ENCODE measurements around the gene FTO. TPM values are rescaled to one million over a fixed set of nuclear protein-coding genes. Genes with fewer than 3 reads are reported as not detected.

The FTO gene
- total and polyA plus RNA-seq, 2 experiments from 2014 or later, result 46.8 to 77.7 TPM

- Histone ChIP-seq H3K36me3 (replicated peaks; ENCODE audit: insufficient read depth, low read depth) (no peaks in the 10 kb centered on the region), H3K27me3 (no peaks in the 10 kb centered on the region), H3K4me1 (ENCODE audit: insufficient read depth) (peaks cover 13% of the 10 kb centered on the region), H3K79me2 (no peaks in the 10 kb centered on the region), H3K9me3 (ENCODE audit: low read depth) (no peaks in the 10 kb centered on the region), H2AFZ (no peak overlapping the region), H3K4me3 (no peak overlapping the region), H4K20me1 (ENCODE audit: insufficient read depth, poor library complexity, severe bottlenecking) (no peaks in the 10 kb centered on the region), H3K27ac (peak overlapping the region; percentile 17), H3K9me2 (replicated peaks; ENCODE audit: insufficient read depth) (no peaks in the 10 kb centered on the region), H3K4me2 (no peak overlapping the region)
- TF ChIP-seq CTCF (IDR thresholded peaks at IDR 0.05; ENCODE audit: poor library complexity) (no peak), EZH2phosphoT487 (IDR thresholded peaks at IDR 0.05; ENCODE audit: low read depth, severe bottlenecking, unreplicated experiment) (no peak), EZH2 (IDR thresholded peaks at IDR 0.05; ENCODE audit: borderline replicate concordance) (no peak)
- WGBS (ENCODE audit: low lambda C conversion rate, missing lambda C conversion rate), result 52% methylated on average over 2 of the region's 2 CpGs
- peak; percentile 52 for DNase-seq (ENCODE audit: low spot score)
Observed at GRCh38 chr16:53912155-53912554, 208.2 kb downstream of the FTO start.

GRCh38 chr16:53913099-53913870 is 209.3 kb downstream of the FTO start:
- Histone ChIP-seq H3K4me2 (no peak overlapping the region), H3K9me3 (ENCODE audit: low read depth) (no peaks in the 10 kb centered on the region), H4K20me1 (ENCODE audit: insufficient read depth, poor library complexity, severe bottlenecking) (no peaks in the 10 kb centered on the region), H3K79me2 (peaks cover 2% of the 10 kb centered on the region), H3K27me3 (no peaks in the 10 kb centered on the region), H3K36me3 (replicated peaks; ENCODE audit: insufficient read depth, low read depth) (no peaks in the 10 kb centered on the region), H2AFZ (no peak overlapping the region), H3K4me1 (ENCODE audit: insufficient read depth) (peaks cover 13% of the 10 kb centered on the region), H3K9me2 (replicated peaks; ENCODE audit: insufficient read depth) (no peaks in the 10 kb centered on the region), H3K27ac (peak overlapping the region; percentile 25), H3K4me3 (no peak overlapping the region)
- WGBS (ENCODE audit: low lambda C conversion rate, missing lambda C conversion rate), result 80% methylated on average over 7 of the region's 7 CpGs
- DNase-seq (ENCODE audit: low spot score), result peak; percentile 13
- TF ChIP-seq CTCF (IDR thresholded peaks at IDR 0.05; ENCODE audit: poor library complexity) (no peak), EZH2phosphoT487 (IDR thresholded peaks at IDR 0.05; ENCODE audit: low read depth, severe bottlenecking, unreplicated experiment) (no peak), EZH2 (IDR thresholded peaks at IDR 0.05; ENCODE audit: borderline replicate concordance) (no peak)

- Histone ChIP-seq H3K27me3 (no peaks in the 10 kb centered on the region), H3K27ac (no peak overlapping the region), H4K20me1 (ENCODE audit: insufficient read depth, poor library complexity, severe bottlenecking) (no peaks in the 10 kb centered on the region), H3K79me2 (peaks cover 2% of the 10 kb centered on the region), H3K36me3 (replicated peaks; ENCODE audit: insufficient read depth, low read depth) (no peaks in the 10 kb centered on the region), H3K9me3 (ENCODE audit: low read depth) (no peaks in the 10 kb centered on the region), H3K4me2 (no peak overlapping the region), H3K4me1 (ENCODE audit: insufficient read depth) (peaks cover 13% of the 10 kb centered on the region), H2AFZ (no peak overlapping the region), H3K4me3 (no peak overlapping the region), H3K9me2 (replicated peaks; ENCODE audit: insufficient read depth) (no peaks in the 10 kb centered on the region)
- no peak for TF ChIP-seq CTCF (IDR thresholded peaks at IDR 0.05; ENCODE audit: poor library complexity)
- TF ChIP-seq EZH2phosphoT487 (IDR thresholded peaks at IDR 0.05; ENCODE audit: low read depth, severe bottlenecking, unreplicated experiment), result no peak
- no peak for TF ChIP-seq EZH2 (IDR thresholded peaks at IDR 0.05; ENCODE audit: borderline replicate concordance)
- WGBS (ENCODE audit: low lambda C conversion rate, missing lambda C conversion rate), result 71% methylated on average over 9 of the region's 9 CpGs
- no peak for DNase-seq (ENCODE audit: low spot score)
Observed at GRCh38 chr16:53913920-53914319, 210.0 kb downstream of the FTO start.

Data from hepatocyte (in vitro differentiated cells).